HG02970 (cell line): ENCODE results near the gene ELL.
"Not testable (repeated sequence)": the region's sequence is repeated elsewhere in the genome, so short reads cannot be mapped to it uniquely, and the experiment has no call there.

Experiments used
- ATAC-seq: cut with Tn5 transposase; IDR thresholded peaks from one replicate; pipeline ENCODE4 v1.9.1; 2021; ENCODE audit warnings: mild to moderate bottlenecking, moderate library complexity, moderate number of reproducible peaks; ENCODE audit not compliant: unreplicated experiment, low FRiP score

Gene ELL

DNA sequence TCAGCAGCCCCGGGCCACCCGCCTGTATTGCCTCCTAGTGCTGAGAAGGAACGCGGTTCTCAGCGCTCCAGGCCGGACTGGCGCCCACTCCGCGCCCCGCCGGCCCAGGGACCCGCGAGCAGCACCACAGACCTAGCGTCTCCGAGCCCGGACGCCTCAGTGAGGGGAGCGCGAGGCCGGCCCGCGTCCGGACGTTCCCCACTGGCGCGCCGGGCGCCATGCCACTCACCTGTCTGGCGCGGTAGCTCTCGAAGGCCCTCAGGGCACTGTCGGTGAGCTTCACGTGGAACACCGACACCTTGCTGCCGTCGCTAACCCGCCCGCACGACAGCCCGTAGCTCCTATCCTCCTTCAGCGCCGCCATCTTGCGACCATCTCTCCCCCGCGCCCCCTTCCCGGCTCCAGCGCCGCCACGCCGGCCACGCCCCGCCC is at the start of gene ELL:
Gene ELL, minus strand, starts transcription at position 379 of the 432 bp plus-strand sequence. Its CDS starts 15 bp downstream, at position 364.
- ATAC-seq, result peak; percentile 6

DNA sequence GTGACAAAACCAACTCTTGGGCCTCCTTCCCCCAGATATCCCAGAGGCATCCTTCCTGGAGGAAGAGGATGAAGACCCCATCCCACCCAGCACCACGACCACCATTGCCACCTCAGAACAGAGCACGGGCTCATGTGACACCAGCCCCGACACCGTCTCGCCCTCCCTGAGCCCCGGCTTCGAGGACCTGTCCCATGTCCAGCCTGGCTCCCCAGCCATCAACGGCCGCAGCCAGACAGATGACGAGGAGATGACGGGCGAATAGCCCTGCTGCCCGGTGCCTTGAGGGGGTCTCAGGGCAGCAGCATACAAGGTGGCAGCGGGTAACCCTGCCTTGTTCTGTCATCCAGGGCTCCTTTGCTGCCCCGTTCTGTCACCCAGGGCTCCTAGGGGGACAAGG is 46.5 kb upstream of the ELL start:
- ATAC-seq, result no peak

DNA sequence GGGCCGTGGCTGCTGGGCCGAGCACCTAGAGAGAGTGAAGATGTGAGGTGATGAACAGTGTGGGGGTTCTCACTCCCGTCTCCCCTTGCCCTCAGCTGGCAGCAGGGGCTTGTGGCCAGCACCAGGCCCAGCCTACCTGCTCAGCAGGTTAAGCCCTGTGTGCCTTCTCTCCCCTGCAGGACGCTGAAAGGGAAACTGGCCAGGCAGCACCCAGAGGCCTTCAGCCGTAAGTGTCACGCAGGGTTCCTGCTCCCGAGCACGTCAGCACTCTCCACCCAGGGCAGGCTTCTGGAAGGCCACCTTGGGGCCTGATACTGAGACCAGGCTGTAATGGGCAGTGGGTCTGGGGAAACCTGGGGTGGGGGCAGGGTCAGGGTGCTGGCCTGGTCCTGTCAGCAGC is 45.1 kb upstream of the ELL start:
- no peak for ATAC-seq

DNA sequence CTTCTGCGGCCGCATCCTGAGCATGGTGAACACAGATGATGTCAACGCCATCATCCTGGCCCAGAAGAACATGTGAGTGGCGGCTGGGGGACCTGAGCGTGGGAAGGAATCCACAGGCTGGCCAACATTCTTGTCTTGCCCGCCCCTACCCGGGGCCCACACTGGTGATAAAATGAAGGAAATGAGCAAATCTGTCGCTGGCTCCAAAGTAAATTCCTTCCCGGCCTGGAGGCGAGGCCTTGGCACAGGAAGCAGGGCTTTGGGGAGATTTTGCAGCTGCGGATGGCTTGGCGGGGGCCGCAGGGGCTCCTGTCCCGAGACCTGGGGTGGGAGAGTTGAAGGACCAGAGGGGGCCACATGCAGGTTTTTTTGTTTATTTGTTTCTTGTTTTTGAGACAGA is 40.2 kb upstream of the ELL start:
- no peak for ATAC-seq

DNA sequence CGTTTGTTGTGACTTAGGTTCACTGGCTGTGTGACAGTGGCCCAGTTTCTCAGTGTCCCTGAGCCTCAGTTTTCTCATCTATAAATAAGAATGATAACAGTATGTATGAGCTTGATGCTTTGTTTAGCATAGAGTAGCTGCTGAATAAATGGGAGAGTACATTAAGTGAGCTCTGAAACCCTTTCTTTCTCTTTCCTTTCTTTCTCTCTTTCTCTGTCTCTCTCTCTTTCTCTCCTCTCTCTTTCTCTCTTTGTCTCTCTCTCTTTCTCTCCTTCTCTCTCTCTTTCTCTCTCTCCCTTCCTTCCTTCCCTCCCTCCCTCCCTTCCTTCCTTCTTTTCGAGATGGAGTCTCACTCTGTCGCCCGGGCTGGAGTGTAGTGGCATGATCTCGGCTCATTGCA is 37.8 kb upstream of the ELL start:
- ATAC-seq, result no peak

DNA sequence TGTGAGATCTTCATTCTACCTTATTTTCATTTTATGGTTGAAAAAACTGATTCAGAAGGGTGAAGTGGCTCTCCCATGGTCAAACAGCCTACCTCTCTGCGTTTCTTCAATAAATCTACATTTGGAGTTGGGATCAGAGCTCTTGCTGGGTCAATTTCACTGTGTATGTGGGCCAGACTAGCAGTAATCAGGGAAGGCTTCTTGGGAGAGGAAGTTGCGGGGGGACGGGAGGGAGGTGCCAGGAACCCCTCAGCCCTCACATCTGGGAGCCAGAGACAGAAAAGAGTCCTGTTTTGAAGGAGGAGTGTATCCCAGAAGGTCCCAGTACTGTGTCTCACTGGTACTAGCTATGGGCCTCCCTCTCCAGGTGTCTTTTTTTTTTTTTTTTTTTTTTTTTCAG is 36.7 kb upstream of the ELL start:
- ATAC-seq, result no peak

GRCh38 chr19:18558202-18558555 is 36.3 kb upstream of the ELL start:
- ATAC-seq, result no peak

DNA sequence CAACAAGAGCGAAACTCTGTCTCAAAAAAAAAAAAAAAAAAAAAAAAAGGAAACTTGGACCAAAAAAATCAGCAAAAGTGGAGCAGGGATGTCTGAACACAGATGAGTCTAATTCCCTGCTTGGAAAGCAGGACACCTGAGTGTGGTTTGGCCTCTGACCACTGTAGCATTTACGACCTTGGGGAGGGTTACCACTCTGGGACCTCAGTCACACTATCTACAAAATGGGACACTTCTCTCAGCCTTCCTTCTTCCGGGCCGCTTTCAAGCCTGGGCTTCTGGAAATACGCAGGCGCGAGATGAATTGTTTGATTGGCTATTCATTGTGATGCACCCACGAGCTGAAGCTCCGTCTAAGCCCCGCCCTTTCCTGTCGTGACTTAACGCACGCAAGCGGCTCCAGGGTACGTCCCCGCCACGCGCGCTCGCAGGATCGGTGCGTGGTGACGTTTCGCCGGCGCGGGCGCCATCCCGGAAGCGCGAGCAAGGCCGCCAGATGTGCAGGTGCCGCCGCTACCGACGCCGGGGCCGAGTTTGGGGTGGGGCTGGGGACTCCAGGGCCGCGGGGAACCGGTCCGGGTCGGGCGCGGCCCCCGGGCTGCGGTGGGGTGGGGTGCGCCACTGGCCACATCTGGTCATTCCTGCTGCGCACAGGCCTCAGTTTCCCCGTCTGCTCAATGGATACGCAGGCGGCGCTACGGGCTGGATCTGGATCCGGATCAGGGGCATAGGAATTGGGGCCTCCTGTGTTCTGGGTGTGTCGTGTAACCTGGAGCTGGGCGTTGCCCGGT is 35.7 kb upstream of the ELL start, which contains the start of gene KXD1:
Gene KXD1, plus strand, starts transcription at position 460 of the 791 bp plus-strand sequence. CDS start 4,187 bp downstream, outside the sequence.
- peak; percentile 96 for ATAC-seq

DNA sequence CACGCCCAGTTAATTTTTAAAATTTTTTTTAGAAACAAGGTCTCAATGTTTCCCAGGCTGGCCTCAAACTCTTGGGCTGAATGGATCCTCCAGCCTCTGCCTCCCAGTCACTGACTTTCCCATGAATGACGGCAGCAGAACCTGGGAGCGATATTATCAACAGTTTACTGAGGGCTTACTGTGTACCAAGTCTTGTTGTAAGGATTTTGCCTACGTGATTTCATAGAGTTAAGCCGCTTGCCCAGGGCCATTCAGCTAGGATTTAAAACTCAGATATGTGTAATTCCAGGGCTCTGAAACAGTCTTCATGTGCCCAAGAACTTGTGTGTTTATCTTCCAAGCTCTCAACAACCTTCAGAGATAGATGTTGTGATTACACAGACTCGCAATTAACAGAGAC is 29.8 kb upstream of the ELL start:
- ATAC-seq, result no peak

GRCh38 chr19:18543814-18544475 is 22.1 kb upstream of the ELL start:
- peak; percentile 35 for ATAC-seq

DNA sequence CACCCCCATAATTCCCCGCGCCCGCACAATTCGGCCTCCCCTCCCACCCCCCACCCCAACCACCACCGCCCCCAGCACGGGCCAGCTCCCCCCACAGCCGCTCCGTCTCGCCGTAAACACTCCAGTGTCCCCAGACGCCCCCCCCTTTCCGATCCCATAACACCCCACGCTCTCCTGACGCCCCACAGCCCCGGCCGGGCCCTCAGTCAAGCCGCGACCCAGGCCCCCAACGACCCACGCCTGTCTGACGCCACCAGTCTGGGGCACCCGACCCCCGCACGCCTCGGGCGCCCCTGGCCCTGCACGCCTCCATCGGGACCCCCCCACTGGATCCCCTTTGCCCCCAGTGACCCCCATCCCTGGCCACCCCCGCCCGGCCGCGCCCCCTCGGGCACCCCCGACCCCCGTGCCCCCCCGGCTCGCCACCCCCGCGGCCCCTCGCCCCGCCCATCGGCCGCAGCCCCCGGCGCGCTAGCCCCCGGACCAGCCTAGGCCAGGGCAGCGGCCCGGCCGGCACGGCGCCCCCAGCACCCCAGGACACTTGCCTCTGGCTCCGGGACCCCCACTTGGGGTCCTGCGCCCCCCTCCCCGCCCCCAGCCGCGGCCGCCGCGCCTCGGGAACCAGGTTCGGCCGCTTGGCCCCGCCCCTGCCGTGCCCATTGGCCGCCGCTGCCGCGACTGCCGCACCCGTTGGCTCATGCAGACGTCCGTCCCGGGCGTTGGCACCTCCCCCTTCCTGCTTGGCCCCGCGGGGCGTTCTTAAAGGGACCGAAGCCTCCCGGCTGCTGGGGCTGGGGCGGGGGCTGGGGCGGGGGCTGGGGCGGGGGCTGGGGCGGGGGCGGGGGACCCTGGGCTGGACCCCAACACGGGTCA is 21.3 kb upstream of the ELL start, which contains the start of gene FKBP8:
Gene FKBP8, minus strand, starts transcription at position 633 of the 873 bp plus-strand sequence. CDS start 1,603 bp downstream, outside the sequence.
- ATAC-seq, result peak; percentile 92

DNA sequence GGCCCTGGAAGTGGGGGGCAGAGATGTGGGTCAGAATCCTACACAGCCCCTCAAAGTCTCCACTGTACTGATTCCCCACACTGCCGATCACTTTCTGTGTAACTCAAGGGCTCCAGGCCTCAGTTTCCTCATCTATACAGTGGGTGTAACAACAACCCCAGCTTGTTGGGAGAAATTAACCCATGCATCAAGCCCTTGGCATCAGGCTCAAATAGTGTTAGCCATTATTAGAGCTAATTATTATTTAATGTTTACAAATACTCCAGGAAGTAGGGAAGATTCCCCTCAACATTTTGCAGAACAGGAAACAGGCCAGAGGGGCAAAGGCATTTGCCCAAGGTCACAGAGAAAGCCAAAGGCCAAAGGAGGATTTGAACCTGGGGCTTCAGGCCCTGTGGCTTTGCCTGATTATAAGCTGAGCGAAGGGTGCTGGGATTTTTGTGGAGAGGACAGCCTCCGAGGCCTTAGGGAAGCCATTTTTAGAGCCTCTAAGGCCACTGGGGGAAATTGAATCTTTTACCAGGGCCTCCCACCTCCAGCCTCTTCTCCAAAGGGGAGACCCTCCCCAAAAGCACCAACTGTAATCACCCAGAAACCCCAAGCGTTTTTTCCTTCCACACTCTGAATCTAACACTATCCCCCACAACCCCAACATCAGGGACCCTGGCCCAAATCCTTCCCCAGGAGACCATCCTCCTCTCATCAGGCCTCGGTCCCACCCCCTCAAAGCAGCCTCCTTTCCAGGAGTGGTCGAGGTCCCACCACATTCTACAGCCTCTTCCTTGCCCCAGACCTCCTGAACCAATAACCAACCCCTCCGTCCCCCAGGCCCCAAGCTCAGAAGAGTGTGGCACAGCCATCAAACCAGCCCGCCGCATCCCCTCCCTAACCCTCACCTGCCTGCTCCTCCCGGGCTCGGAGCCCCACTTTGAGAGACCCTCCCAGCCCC is 20.4 kb upstream of the ELL start:
- no peak for ATAC-seq

DNA sequence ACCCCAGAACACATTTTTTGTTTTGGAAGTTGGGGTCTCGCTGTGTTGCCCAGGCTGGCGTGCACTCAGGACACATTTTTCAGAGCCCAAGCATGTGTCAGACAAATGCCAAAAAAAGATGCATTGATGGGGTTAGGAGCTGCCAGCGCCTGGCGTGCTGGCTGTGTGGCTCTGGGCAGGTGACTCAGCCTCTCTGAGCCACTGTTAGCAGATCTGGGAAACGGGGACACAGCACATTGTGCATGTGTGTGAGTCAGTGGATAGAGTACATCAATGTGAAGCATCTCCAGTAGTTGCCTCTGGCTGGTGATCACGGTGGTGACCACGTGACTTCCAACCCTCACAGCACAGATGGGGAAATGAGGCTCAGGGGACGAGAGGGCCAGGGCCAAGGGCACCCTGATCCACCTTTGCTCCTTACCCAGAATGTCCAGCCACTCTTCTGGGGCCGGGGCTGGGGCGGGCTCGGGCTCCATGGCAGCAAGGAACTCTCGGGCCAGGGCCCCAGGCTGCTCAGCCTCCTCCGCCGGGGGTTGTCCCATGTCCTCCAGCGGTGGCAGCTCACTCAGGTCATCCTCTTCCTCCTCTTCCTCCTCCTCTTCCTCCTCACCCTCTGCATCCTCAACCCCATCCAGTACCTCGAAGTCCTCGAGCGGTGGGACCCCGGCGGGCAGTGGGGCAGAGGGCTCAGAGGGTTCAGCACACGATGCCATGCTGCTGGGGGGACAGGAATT is 19.6 kb upstream of the ELL start:
- ATAC-seq, result no peak

GRCh38 chr19:18540200-18540599 is 18.3 kb upstream of the ELL start:
- not testable (repeated sequence) for ATAC-seq

GRCh38 chr19:18539372-18539771 is 17.5 kb upstream of the ELL start:
- ATAC-seq, result no peak

GRCh38 chr19:18538115-18538514 is 16.2 kb upstream of the ELL start:
- no peak for ATAC-seq

DNA sequence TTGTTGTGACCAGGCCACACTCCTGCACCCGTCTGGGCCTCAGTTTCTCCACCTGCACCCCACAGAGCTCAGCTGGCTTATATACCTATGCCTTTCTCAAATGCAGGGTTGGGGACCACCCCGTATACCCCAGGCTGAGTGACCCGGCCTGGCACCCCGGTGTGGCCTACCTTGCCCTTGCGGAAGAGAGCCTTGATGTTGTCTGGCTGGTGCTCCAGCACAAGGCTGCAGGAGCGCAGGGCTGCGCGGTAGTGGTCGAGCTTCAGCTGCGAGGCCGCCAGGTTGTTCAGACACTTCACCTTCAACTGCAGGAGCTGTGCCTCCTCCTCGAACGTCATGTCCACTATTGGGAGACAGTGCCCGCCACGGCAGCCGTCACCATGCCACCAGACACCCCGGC is 15.6 kb upstream of the ELL start:
- ATAC-seq, result no peak

DNA sequence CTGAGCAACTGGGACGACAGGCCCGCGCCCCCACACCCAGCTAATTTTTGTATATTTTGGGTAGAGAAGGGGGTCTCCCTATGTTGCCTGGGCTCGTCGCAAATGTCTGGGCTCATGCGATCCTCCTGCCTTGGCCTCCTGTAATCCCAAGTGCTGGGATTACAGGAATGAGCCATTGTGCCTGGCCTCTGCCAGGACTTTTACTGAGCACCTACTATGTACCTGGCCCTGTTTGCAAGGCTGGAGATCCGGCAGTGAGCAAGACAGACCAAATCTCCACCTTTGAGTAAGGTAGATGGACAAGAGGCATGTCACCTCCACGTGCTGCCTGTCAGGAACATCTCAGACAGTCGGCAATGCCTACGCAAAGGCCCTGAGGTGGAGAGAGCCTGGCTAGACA is 14.6 kb upstream of the ELL start:
- no peak for ATAC-seq

GRCh38 chr19:18533058-18533457 is 11.2 kb upstream of the ELL start:
- ATAC-seq, result no peak
